NCI-H748 (cell line): ENCODE results near the gene DLX5.
A peak's percentile ranks its signal among the peaks of the same experiment; 100 is the strongest.

Experiments used
- DNase-seq: peaks from one replicate; lab custom pipeline; 2025; ENCODE audit not compliant: unreplicated experiment; lab: John Stamatoyannopoulos, UW

Gene DLX5

GRCh38 chr7:97018791-97019531 lies 5.7 kb downstream of the DLX5 start:
- peak; percentile 69 for DNase-seq

DNA sequence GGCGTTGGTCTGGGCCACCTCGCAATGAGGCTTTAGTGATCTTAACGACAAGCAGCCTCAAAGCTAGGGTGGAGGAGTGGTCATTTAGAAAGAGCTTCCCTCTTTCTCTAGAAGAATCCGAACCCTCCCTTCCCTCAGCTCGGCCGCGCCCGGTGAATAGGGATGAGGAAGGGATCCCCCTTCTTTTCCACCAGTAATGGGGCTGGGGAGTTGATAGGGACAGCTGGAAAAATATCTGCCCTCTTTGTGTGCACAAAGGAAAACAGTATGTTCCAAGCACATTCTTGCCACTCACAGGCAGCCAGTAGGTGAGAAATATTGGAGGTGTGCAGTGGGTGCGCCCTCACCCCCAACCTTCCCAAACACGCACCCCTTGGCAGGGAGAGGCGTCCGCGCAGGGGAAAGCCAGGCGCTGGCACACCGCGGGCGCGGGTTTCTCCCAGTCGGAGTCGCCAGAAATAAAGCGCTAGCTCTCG lies 6.5 kb downstream of the DLX5 start:
- peak; percentile 75 for DNase-seq

DNA sequence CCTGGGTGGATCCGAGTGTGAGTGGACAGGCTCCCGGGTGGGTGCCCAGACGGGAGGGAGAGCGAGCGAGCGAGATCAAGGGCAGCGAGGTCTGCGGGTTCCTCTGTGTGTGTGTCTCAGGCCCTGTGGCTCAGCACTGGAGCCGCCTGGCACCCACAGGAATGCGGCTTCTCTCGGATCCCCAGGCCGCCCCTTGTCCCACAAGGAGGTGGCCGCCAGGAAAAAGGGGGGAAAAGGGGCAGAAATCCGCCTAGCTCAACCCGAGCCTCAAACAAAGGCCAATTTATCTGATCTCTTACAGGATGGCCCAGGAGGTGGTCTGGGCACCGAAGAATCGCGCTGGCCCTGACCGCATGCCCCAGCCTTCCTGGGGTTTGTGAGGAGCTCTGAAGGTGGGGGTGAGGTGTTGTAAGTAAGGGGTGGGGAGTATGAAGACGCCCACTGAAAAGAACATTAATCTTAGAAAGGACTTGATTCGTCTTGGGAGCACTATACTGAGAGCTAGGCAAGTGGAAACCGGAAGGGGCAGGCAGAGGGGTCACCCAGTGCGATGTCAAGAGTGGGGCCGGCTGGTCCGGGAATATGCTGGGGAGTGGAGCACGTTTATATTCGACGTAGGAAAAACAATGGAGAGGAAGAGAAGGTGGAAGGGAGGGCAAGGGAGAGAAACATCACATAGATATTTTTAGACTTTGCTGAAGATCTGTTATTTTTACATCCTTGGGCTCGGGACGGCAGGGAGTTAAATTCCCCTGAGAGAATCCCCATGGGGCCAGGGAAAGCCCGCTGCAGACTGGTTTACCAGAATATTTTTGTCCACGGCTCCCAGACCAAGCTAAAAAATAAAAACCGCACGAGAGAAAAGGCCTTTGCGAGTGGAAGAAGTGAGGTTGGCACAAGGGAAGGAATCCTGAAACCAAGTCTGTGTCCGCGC lies 7.2 kb downstream of the DLX5 start:
- DNase-seq, result peak; percentile 74

GRCh38 chr7:97016381-97017191 lies 8.0 kb downstream of the DLX5 start:
- peak; percentile 97 for DNase-seq

GRCh38 chr7:97015756-97016380 lies 8.8 kb downstream of the DLX5 start:
- peak; percentile 93 for DNase-seq

GRCh38 chr7:97015279-97015678 lies 9.4 kb downstream of the DLX5 start:
- DNase-seq, result peak; percentile 85

DNA sequence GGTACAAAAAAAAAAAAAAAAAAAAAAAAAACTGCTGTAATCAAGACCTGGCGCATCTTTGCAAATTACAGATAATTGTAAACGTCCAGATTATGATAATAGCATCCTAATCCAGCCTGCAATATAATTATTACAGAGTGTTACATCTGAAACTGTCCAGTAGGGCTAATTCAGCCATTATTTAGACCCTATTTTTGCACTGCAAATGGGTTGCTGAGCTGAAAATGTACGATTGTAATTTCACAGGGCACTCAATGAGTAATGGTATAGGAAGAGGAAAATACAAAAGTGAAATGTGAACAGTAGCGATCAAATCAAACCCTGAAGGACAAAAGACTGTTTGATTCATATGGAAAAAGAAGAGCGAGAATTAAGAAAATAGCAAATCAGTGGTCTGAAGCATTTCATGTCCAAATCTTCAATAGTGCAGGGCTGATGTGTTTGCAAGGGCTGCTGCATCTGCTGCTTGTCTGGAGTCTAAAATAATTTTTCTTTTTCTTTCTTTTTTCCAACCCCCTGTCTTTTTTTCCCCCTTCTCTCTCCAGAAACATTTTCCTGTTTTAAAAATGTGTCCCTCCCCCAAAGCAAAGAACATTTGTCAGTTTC lies 10.4 kb downstream of the DLX5 start:
- peak; percentile 86 for DNase-seq

DNA sequence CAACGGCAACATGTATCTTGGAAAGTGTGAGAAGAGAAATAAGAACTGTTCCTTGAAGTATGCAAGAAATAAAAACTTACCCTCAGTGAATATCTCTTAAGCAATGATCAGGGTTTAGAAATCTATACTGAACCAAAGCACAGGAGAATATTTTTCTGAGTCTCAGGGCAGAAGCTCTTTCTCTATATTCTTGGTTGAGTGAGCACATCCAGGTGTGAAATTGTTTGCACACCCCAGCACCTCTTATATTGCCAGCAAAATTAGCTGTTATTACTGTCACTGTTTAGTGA lies 10.8 kb downstream of the DLX5 start:
- no peak for DNase-seq

GRCh38 chr7:97013134-97013844 lies 11.3 kb downstream of the DLX5 start:
- DNase-seq, result peak; percentile 79

- DNase-seq, result peak; percentile 93
These were observed 12.1 kb downstream of the DLX5 start for GRCh38 chr7:97012365-97013133.

DNA sequence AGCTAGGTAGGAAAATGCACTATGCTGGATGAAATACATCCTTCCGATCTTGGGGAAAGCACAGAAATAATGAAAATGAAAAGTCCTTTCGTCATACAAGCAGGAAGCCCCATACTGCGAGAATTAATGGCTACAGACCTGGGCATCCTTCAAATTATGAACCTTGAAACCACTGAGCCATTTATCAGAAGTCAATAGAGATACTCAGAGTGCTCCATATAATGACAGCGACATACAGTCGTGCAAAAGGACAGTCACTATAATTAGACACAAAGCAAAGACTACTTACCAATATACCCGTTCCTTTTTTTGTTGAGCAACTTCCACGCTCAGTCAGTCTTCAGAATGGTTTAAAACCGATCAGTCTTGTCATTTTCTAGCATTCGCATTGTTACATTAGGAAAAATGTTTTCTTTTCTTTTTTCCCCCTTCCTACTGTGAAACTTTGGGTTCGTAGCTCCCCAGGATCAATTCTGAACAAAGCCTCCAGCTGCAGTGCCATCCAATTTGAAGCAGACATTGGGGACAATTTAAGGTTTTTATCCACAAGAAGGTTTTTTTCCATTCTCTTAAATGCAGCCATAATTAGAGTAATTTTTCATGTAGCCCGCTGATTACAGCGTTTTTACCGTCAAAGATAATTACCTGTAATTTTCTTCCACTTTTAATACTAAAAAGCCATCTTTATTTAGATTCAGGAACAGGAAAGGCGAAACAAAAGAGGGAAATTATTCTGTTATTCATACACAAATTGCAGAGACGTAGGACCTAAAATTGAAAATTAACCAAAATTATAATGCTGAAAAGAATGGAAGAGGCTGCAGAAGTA lies 12.9 kb downstream of the DLX5 start:
- DNase-seq, result peak; percentile 96

- DNase-seq, result no peak
These were observed 13.5 kb downstream of the DLX5 start for GRCh38 chr7:97011104-97011503.

DNA sequence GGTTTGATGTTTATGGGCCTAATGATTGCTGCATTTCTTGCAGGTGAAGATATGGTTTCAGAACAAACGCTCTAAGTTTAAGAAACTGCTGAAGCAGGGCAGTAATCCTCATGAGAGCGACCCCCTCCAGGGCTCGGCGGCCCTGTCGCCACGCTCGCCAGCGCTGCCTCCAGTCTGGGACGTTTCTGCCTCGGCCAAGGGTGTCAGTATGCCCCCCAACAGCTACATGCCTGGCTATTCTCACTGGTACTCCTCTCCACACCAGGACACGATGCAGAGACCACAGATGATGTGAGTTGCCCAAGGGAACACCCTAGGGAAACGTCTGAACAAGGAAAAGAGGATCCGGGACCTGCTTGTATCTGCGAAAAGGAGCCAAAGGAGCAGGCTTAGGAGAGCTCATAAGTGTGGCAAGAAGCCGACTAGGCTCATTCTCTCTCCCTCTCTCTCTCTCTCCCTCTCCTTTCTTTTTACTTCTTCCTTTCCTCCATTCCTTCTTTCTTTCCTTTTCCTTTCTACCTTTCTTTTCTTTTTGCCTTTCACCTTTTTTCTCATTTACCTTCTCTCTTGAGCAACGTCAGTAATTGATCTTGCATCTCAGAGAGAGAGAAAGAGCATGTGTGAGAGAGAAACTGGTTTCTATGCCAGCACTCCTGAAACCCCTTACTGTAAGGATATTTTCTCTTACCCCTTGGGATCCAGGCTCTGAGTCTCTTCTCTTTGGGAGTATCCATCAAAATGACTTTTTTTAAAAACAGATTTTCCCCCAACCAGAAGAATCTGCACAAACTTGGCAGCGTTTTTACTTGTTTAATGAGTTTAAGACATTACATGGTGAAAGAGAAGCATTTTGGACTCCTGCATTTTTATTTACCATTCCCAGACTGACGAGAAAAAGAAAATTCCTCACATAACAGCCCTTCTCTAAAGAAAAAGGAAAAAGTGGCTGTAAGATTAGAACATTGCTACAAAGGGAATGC lies 14.6 kb downstream of the DLX5 start:
- DNase-seq, result peak; percentile 71

DNA sequence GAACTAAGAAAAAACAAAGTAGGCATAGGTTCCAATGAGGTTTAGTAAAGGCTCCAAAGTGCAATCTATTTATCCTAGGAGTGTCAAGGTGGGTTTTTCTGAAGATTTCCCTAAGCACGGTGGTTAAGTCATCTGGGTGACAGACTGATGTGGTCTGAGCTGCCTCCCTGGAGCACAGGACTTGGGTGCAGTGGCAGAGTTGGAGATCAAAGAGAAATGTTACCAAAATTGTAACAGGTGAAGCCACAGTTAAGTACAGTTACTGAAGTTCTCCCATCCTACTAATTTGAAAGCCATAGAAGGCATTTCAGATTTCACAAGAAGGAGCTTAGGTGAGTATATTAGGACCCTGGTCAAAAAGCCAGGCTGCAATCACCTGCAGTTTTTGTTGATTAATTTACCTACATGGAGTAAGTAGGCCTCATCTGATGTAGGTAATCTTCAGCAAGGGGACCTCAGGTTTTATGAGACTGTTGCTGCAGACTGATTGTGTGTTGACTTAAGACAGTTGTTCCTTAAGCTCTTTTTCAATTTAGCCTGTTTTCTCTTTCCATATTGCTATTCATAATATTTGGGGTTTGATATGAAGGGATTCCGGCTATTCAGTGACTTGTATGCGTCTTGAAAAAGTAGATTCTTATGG lies 16.2 kb downstream of the DLX5 start:
- DNase-seq, result peak; percentile 62

DNA sequence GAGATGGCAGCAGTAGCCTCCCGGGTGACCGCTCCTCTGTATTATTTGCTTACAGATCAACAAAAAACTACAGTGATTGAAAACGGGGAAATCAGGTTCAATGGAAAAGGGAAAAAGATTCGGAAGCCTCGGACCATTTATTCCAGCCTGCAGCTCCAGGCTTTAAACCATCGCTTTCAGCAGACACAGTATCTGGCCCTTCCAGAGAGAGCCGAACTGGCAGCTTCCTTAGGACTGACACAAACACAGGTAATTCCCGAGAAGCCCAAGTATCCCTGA lies 17.1 kb downstream of the DLX5 start:
- peak; percentile 57 for DNase-seq

DNA sequence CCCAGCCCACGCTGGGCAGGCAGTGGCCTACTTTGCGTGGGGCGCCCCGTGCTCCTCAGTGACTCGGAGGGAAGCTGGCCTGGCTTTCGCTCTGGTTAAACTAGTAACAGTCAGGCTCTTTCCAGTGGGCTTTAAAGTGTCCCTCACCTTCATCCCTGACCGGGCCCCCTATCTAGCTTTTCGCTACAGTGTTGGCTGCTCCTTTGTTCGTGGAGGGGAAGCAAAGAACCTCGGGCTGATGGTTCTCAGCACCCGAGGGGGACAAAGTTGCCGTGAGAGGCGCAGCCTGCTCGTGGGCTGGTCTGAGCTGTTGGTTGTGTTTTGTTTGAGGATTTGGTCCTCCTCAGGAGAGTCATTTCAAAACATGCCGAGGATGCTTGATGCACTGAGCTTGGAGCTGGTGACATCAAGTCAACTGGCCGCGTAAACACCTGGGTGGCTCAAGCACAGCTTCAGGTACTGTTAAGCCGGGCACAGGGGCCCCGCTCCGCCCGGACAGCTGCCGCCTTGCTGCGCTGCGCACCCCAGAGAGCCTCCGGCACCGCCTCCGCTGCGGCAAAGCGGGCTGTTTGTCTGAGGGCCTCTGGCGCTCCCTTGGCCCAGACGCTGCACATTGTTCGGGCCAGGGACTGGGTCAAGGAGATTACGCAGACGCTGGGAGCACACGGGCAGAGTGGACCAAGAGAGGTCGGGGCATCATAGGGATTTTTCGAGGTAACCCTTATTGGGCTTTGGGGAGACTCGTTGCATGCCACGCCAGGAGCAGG lies 17.6 kb downstream of the DLX5 start:
- peak; percentile 66 for DNase-seq
